HepG2 (cell line): Measurements from ENCODE around the gene STX4. TPM values are rescaled to one million over a fixed set of nuclear protein-coding genes. Genes with fewer than 3 reads are reported as not detected.

ENCODE experiments used
- ATAC-seq: fragments of 200-7000 bp; cut with Tn5 transposase; 3 replicates; pipeline ENCODE4 v1.9.1; 2020; ENCODE audit warnings: mild to moderate bottlenecking, moderate library complexity
- BruUV-seq: library from RNA; stranded (reverse); fragments of 400-500 nt; replicated peaks from 2 replicates; lab custom pipeline; 2021; lab: Mats Ljungman, UMichigan
- CTCF ChIA-PET: fragments of 300-600 bp; formaldehyde crosslinking; extraction: SDS; loops from one replicate; lab custom pipeline; 2021; ENCODE audit warnings: low total read pairs, inconsistent platforms, low intra/inter-chr PET ratio; lab: Yijun Ruan, JAX
- POLR2A ChIA-PET: fragments of 350-600 bp; sonication (Branson Sonifier 250); formaldehyde crosslinking; loops from one replicate; lab custom pipeline; 2020; ENCODE audit warnings: antibody characterized with exemption, inconsistent platforms; lab: Yijun Ruan, JAX
- DNase-seq: peaks from one replicate; pipeline ENCODE4 v3.0.0-alpha.2; 2015; ENCODE audit warnings: low spot score
- FAIRE-seq: peaks from 3 replicates; lab custom pipeline; 2011; peaks lifted over from hg19 to GRCh38; lab: Jason Lieb, UNC
- H2AFZ ChIP-seq: one replicate; pipeline ENCODE4 v1.6.1; 2011; ENCODE audit warnings: low read length, inconsistent platforms
- H3K27ac ChIP-seq: fragments of 300-600 bp; 3 replicates; pipeline ENCODE4 v1.8.0; 2011; ENCODE audit warnings: mixed run types, mild to moderate bottlenecking, mixed read lengths, low read length, inconsistent platforms; ENCODE audit not compliant: insufficient read depth; ENCODE audit errors: extremely low read length
- H3K27me3 ChIP-seq, 2 experiments: fragments of 200-600 bp in 1 of 2; 2 replicates in 1 of 2; 3 replicates in 1 of 2; pipeline versions ENCODE4 v1.6.0 to v1.8.0; 2011; ENCODE audit warnings: low read length in 2 of 2, mild to moderate bottlenecking in 2 of 2, moderate library complexity in 2 of 2, inconsistent platforms in 1 of 2; ENCODE audit not compliant: insufficient read depth in 2 of 2, control insufficient read depth in 1 of 2
- H3K36me3 ChIP-seq, 2 experiments: fragments of 200-600 bp in 1 of 2; replicated peaks in 1 of 2; 2 replicates in 1 of 2; 3 replicates in 1 of 2; pipeline versions ENCODE4 v1.5.1 to v1.8.0; 2011; ENCODE audit warnings: low read length in 2 of 2, inconsistent platforms in 1 of 2; ENCODE audit not compliant: insufficient read depth in 2 of 2, control insufficient read depth in 1 of 2
- H3K4me1 ChIP-seq: 2 replicates; pipeline ENCODE4 v1.5.1; 2012; ENCODE audit warnings: low read length, inconsistent platforms; ENCODE audit not compliant: insufficient read depth
- H3K4me2 ChIP-seq: 2 replicates; pipeline ENCODE4 v1.6.0; 2011; ENCODE audit warnings: low read depth, low read length, inconsistent platforms
- H3K4me3 ChIP-seq, 3 experiments: fragments of 200-600 bp in 1 of 3; sonication (generic), shearing (Covaris generic) in 1 of 3; replicated peaks in 1 of 3; 2 replicates each; pipeline ENCODE4 v1.5.1; 2011 to 2016; ENCODE audit warnings: low read length in 3 of 3, inconsistent platforms in 2 of 3, low read depth in 2 of 3, mild to moderate bottlenecking in 2 of 3, control low read depth in 1 of 3, mixed read lengths in 1 of 3; ENCODE audit not compliant: insufficient read depth in 1 of 3
- H3K79me2 ChIP-seq: one replicate; pipeline ENCODE4 v1.6.1; 2011; ENCODE audit warnings: low read length, inconsistent platforms; ENCODE audit not compliant: insufficient read depth
- H3K9ac ChIP-seq: 2 replicates; pipeline ENCODE4 v1.6.0; 2011; ENCODE audit warnings: mild to moderate bottlenecking, low read depth, low read length, inconsistent platforms; ENCODE audit not compliant: insufficient read depth
- H3K9me3 ChIP-seq: 2 replicates; pipeline ENCODE4 v1.5.1; 2012; ENCODE audit warnings: mild to moderate bottlenecking, low read length
- H4K20me1 ChIP-seq: 2 replicates; pipeline ENCODE4 v1.6.0; 2011; ENCODE audit warnings: inconsistent platforms, mild to moderate bottlenecking, low read length, moderate library complexity; ENCODE audit not compliant: insufficient read depth
- KDM6A ChIP-seq: IDR thresholded peaks from 2 replicates; pipeline ENCODE4 v1.6.1; 2016; ENCODE audit warnings: low read depth
- MIER2 ChIP-seq: IDR thresholded peaks from 2 replicates; pipeline ENCODE4 v1.6.1; 2016; ENCODE audit warnings: missing biosample characterization, missing genetic modification reagents
- NRL ChIP-seq: sonication (generic); formaldehyde crosslinking; IDR thresholded peaks from 2 replicates; pipeline ENCODE4 v1.5.0; 2020; ENCODE audit warnings: missing genetic modification reagents, mild to moderate bottlenecking, moderate library complexity, borderline replicate concordance
- PCBP1 ChIP-seq: fragments of 200-400 bp; formaldehyde crosslinking; IDR thresholded peaks from 2 replicates; pipeline ENCODE4 v1.6.1; 2017; ENCODE audit warnings: mild to moderate bottlenecking, low read depth, low read length, borderline replicate concordance
- TARDBP ChIP-seq: sonication (generic); formaldehyde crosslinking; IDR thresholded peaks from 2 replicates; pipeline ENCODE4 v1.8.0; 2022; ENCODE audit warnings: mild to moderate bottlenecking, missing genetic modification reagents
- ZFY ChIP-seq: sonication (generic); formaldehyde crosslinking; IDR thresholded peaks from 2 replicates; pipeline ENCODE4 v1.4.0; 2020; ENCODE audit warnings: missing genetic modification reagents
- ZKSCAN1 ChIP-seq: fragments of 150-350 bp; IDR thresholded peaks from 2 replicates; pipeline ENCODE4 v1.6.1; 2014; ENCODE audit warnings: low read length
- ZNF264 ChIP-seq: sonication (generic); formaldehyde crosslinking; IDR thresholded peaks from 2 replicates; pipeline ENCODE4 v1.4.0; 2020; ENCODE audit warnings: missing genetic modification reagents
- ZNF292 ChIP-seq: sonication (generic); formaldehyde crosslinking; IDR thresholded peaks from 2 replicates; pipeline ENCODE4 v1.8.1; 2022; ENCODE audit warnings: mild to moderate bottlenecking, low read depth, missing genetic modification reagents, borderline replicate concordance
- ZNF432 ChIP-seq: sonication (generic); formaldehyde crosslinking; IDR thresholded peaks from 2 replicates; pipeline ENCODE4 v1.5.0; 2020; ENCODE audit warnings: missing genetic modification reagents, mild to moderate bottlenecking, borderline replicate concordance
- ZNF574 ChIP-seq: sonication (generic); formaldehyde crosslinking; IDR thresholded peaks from 2 replicates; pipeline ENCODE4 v1.4.0; 2020; ENCODE audit warnings: missing genetic modification reagents
- ZNF687 ChIP-seq: sonication (generic); formaldehyde crosslinking; IDR thresholded peaks from 2 replicates; pipeline ENCODE4 v1.5.1; 2020; ENCODE audit warnings: mild to moderate bottlenecking, missing genetic modification reagents, moderate library complexity
- ZNF768 ChIP-seq: sonication (generic); formaldehyde crosslinking; IDR thresholded peaks from 2 replicates; pipeline ENCODE4 v1.4.0; 2020; ENCODE audit warnings: missing genetic modification reagents
- ZZZ3 ChIP-seq: sonication (generic); formaldehyde crosslinking; IDR thresholded peaks from 2 replicates; pipeline ENCODE4 v1.4.0; 2020; ENCODE audit warnings: missing genetic modification reagents, mild to moderate bottlenecking, borderline replicate concordance
- WGBS: methylation state at CpG from one replicate; pipeline ENCODE4 v1.1.6; 2017; ENCODE audit warnings: low lambda C conversion rate; 5-methylcytosine and 5-hydroxymethylcytosine counted together
- in situ Hi-C: cut with HindIII; loops from 2 replicates; pipeline ENCODE4 v1.10.0; 2017; ENCODE audit warnings: low pct_unique_long_range_greater_than_20kb; ENCODE audit not compliant: extremely low pct_ligation_motif_present
- intact Hi-C: fragments of 100-400 bp; cut with micrococcal nuclease; formaldehyde crosslinking; loops from one replicate; pipeline ENCODE4 v1.10.0; 2022; ENCODE audit not compliant: unreplicated experiment
- polyA plus RNA-seq, 8 experiments: library from polyadenylated mRNA; depleted of rRNA in 3 of 8; stranded (reverse) in 7 of 8; unstranded in 1 of 8; fragments of >200 nt; fragmentation: Illumina TruSeq in 4 of 8; extraction: Trizol in 4 of 8; gene quantifications; 2 replicates each; pipeline versions ENCODE4 v1.2.1 to v1.2.3, GENCODE V29; 2011 to 2016; ENCODE audit warnings: low read depth in 4 of 8, missing spikeins in 1 of 8, mixed read lengths in 1 of 8; ENCODE audit not compliant: insufficient read depth in 1 of 8
- total RNA-seq, 5 experiments: library from RNA; depleted of rRNA; stranded (reverse); fragments of >200 nt; fragmentation: Illumina TruSeq; extraction: Trizol; gene quantifications; 2 replicates each; pipeline ENCODE4 v1.2.3, GENCODE V29; 2016; ENCODE audit warnings: low read depth in 1 of 5
- TF ChIP-seq, protein P1 (sequence below): sonication (generic); formaldehyde crosslinking; IDR thresholded peaks from 2 replicates; pipeline ENCODE4 v1.5.0; 2020; ENCODE audit warnings: mild to moderate bottlenecking, missing genetic modification reagents

Gene STX4
- total and polyA plus RNA-seq, 2 of the 13 experiments (the other 11 are each of a cell fraction or from before 2014, with no cell fraction given) = 29.2 to 34.6 TPM

DNA sequence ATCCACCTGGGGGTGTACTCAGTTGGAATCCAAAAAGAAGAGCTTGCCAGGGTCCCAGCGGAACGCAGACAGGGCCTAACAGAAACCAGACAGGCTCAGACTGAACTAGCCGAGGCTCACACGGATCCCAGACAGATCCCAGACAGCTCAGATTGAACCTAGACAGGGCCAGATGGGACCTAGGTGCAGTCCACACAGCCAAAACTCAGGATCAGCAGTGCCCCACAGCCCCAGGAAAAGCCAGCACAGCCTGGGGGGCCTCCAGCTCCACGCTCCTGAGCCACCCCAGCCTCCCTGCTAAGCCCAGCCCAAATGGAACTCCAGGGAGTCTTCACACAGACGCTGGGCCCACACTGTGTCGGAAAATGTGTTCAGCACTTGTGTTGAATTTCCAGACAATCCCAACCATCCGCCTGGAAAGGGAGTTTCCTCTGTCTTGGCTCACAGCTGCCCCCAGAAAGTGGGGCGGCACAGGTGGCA lies 30.5 kb upstream of the STX4 start:
- H3K36me3 ChIP-seq = no peaks in the 10 kb centered on the region
- no peaks in the 10 kb centered on the region for H3K79me2 ChIP-seq
- intact Hi-C loops = no loop called here
- H3K4me2 ChIP-seq = peak overlapping the region; percentile 87
- WGBS = 40% methylated on average over 6 of the region's 9 CpGs
- FAIRE-seq (no peak), ATAC-seq (peak; percentile 2), DNase-seq (no peak)
- peak overlapping the region in 2 of 3 experiments; percentile 41 to 73; a peak in 3 of 6 replicates for H3K4me3 ChIP-seq
- no peak overlapping the region for H3K27ac ChIP-seq
- H4K20me1 ChIP-seq = no peaks in the 10 kb centered on the region
- peaks cover 96% of the 10 kb centered on the region for H3K4me1 ChIP-seq
- H3K27me3 ChIP-seq = no peaks in the 10 kb centered on the region; a peak in 3 of 5 replicates
- CTCF ChIA-PET = no interaction called here
- H3K9ac ChIP-seq = peak overlapping the region; percentile 46
- H3K9me3 ChIP-seq = no peaks in the 10 kb centered on the region
- in situ Hi-C loops = no loop called here
- peak overlapping the region; percentile 74 for H2AFZ ChIP-seq
- BruUV-seq = no TSS peak
- POLR2A ChIA-PET = interaction anchor here (1.0 to 2.6 kb wide), 9 partner anchors 8 to 139 kb away, joined by 3 to 14 read pairs (median 4); partner anchors contain the start of genes HSD3B7, KAT8, STX4 and ZNF646
- TF ChIP-seq, protein P1, sequence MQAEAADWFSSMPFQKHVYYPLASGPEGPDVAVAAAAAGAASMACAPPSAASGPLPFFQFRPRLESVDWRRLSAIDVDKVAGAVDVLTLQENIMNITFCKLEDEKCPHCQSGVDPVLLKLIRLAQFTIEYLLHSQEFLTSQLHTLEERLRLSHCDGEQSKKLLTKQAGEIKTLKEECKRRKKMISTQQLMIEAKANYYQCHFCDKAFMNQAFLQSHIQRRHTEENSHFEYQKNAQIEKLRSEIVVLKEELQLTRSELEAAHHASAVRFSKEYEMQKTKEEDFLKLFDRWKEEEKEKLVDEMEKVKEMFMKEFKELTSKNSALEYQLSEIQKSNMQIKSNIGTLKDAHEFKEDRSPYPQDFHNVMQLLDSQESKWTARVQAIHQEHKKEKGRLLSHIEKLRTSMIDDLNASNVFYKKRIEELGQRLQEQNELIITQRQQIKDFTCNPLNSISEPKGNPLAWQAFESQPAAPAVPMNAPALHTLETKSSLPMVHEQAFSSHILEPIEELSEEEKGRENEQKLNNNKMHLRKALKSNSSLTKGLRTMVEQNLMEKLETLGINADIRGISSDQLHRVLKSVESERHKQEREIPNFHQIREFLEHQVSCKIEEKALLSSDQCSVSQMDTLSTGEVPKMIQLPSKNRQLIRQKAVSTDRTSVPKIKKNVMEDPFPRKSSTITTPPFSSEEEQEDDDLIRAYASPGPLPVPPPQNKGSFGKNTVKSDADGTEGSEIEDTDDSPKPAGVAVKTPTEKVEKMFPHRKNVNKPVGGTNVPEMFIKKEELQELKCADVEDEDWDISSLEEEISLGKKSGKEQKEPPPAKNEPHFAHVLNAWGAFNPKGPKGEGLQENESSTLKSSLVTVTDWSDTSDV (CRISPR knock-in tag) = no peak
- TF ChIP-seq ZNF432 = 0 out of 2 replicates have a peak, but pooled peaks have one; percentile 51
- 0 out of 2 replicates have a peak, but pooled peaks have one; percentile 19 for TF ChIP-seq ZNF574 (CRISPR knock-in tag)
- TF ChIP-seq TARDBP = no peak
- no peak for TF ChIP-seq KDM6A (CRISPR knock-in tag)
- TF ChIP-seq ZNF264 (CRISPR knock-in tag) = no peak
- TF ChIP-seq ZNF292 (CRISPR knock-in tag) = 0 out of 2 replicates have a peak, but pooled peaks have one; percentile 35
- TF ChIP-seq ZNF687 = 0 out of 2 replicates have a peak, but pooled peaks have one; percentile 7
- TF ChIP-seq ZFY (CRISPR knock-in tag) = peak; percentile 38; the same call in 1 of the 2 replicates
- TF ChIP-seq PCBP1 = no peak
- 0 out of 2 replicates have a peak, but pooled peaks have one; percentile 14 for TF ChIP-seq NRL (CRISPR knock-in tag)
- TF ChIP-seq MIER2 (CRISPR knock-in tag) = no peak
- TF ChIP-seq ZZZ3 = no peak
- TF ChIP-seq ZNF768 (CRISPR knock-in tag) = peak; percentile 39; the same call in 1 of the 2 replicates
- no peak for TF ChIP-seq ZKSCAN1
